B cell (primary cell): ENCODE data around the gene BBOX1. TPM values are rescaled to one million over a fixed set of nuclear protein-coding genes. Genes with fewer than 3 reads are reported as not detected.

Experiments used
- ATAC-seq: fragments of 200-7000 bp; cut with Tn5 transposase; one replicate; pipeline ENCODE4 v1.10.0; 2021; ENCODE audit warnings: low read depth, mild to moderate bottlenecking, moderate number of reproducible peaks, moderate library complexity
- CTCF ChIA-PET: fragments of 350-600 bp; sonication (Branson Sonifier 250); formaldehyde crosslinking; loops from one replicate; lab custom pipeline; 2021; ENCODE audit warnings: antibody characterized with exemption, inconsistent platforms; lab: Charles Lee
- POLR2A ChIA-PET: fragments of 350-600 bp; sonication (Branson Sonifier 250); formaldehyde crosslinking; loops from one replicate; lab custom pipeline; 2021; ENCODE audit warnings: antibody characterized with exemption; lab: Charles Lee
- DNase-seq: peaks from one replicate; pipeline ENCODE4 v3.0.0; 2013
- H2AFZ ChIP-seq: 2 replicates; pipeline ENCODE4 v1.6.1; 2012; ENCODE audit warnings: mild to moderate bottlenecking, low read depth, low read length; ENCODE audit not compliant: insufficient read depth, poor library complexity, severe bottlenecking
- H3K27ac ChIP-seq, 2 donors: 1 replicate in 1 of 2; 2 replicates in 1 of 2; pipeline ENCODE4 v1.5.1; 2012 to 2013; ENCODE audit warnings: low read length in 2 of 2, mild to moderate bottlenecking in 2 of 2, moderate library complexity in 1 of 2
- H3K27me3 ChIP-seq, 4 experiments: fragments of 200-600 bp in 1 of 4; sonication (generic) in 1 of 4; replicated peaks in 1 of 4; 1 replicate in 2 of 4; 2 replicates in 2 of 4; pipeline versions ENCODE4 v1.6.1 to v1.7.0; 2013 to 2016; ENCODE audit warnings: low read length in 3 of 4, mild to moderate bottlenecking in 2 of 4, mixed read lengths in 1 of 4, moderate library complexity in 1 of 4; ENCODE audit not compliant: insufficient read depth in 4 of 4, control insufficient read depth in 3 of 4; ENCODE audit errors: control extremely low read depth in 1 of 4
- H3K36me3 ChIP-seq, 2 experiments: replicated peaks in 1 of 2; 1 replicate in 1 of 2; 2 replicates in 1 of 2; pipeline versions ENCODE4 v1.6.1 to v1.7.1; 2013; ENCODE audit warnings: low read length in 1 of 2; ENCODE audit not compliant: insufficient read depth in 2 of 2, control insufficient read depth in 1 of 2; ENCODE audit errors: control extremely low read depth in 1 of 2, extremely low read depth in 1 of 2
- H3K4me1 ChIP-seq, 2 donors: fragments of 200-600 bp in 1 of 2; sonication (generic) in 1 of 2; 1 replicate in 1 of 2; 2 replicates in 1 of 2; pipeline versions ENCODE4 v1.5.1 to v1.6.1; 2013 to 2017; ENCODE audit warnings: low read length in 2 of 2; ENCODE audit not compliant: control insufficient read depth in 2 of 2, insufficient read depth in 2 of 2
- H3K4me2 ChIP-seq: replicated peaks from 2 replicates; pipeline ENCODE3; 2012; ENCODE audit warnings: mild to moderate bottlenecking, low read depth, low read length; ENCODE audit not compliant: poor library complexity, severe bottlenecking
- H3K4me3 ChIP-seq, 5 experiments: fragments of 200-600 bp in 1 of 5; sonication (generic) in 1 of 5; 1 replicate in 3 of 5; 2 replicates in 2 of 5; pipeline versions ENCODE4 v1.5.1 to v1.7.0; 2011 to 2016; ENCODE audit warnings: low read length in 4 of 5, mild to moderate bottlenecking in 4 of 5, low read depth in 2 of 5, control low read depth in 1 of 5, moderate library complexity in 1 of 5; ENCODE audit not compliant: insufficient read depth in 1 of 5; ENCODE audit errors: control extremely low read depth in 1 of 5, extremely low read depth in 1 of 5
- H3K79me2 ChIP-seq: fragments of 200-600 bp; sonication (generic); one replicate; pipeline ENCODE4 v1.6.0; 2016; ENCODE audit warnings: low read length; ENCODE audit not compliant: control insufficient read depth, insufficient read depth
- H3K9ac ChIP-seq: fragments of 200-600 bp; sonication (generic); 2 replicates; pipeline ENCODE4 v1.6.1; 2017; ENCODE audit warnings: mild to moderate bottlenecking, low read length, moderate library complexity
- H3K9me3 ChIP-seq, 3 donors: one replicate each; pipeline versions ENCODE4 v1.6.1 to v1.7.1; 2013; ENCODE audit warnings: low read length in 2 of 3; ENCODE audit not compliant: control insufficient read depth in 2 of 3, insufficient read depth in 1 of 3; ENCODE audit errors: control extremely low read depth in 1 of 3
- H4K20me1 ChIP-seq: 2 replicates; pipeline ENCODE4 v1.6.0; 2012; ENCODE audit warnings: mild to moderate bottlenecking, low read length; ENCODE audit not compliant: insufficient read depth, control insufficient read depth, poor library complexity, severe bottlenecking
- H3K27ac Mint-ChIP-seq: one replicate; pipeline ENCODE4 v1.8.0; 2021; ENCODE audit warnings: mixed read lengths
- H3K27me3 Mint-ChIP-seq: one replicate; pipeline ENCODE4 v1.8.0; 2021; ENCODE audit warnings: mixed read lengths
- H3K4me1 Mint-ChIP-seq: one replicate; pipeline ENCODE4 v1.8.0; 2021; ENCODE audit warnings: mixed read lengths
- H3K4me3 Mint-ChIP-seq: one replicate; pipeline ENCODE4 v1.8.0; 2021; ENCODE audit warnings: mixed read lengths
- H3K9me3 Mint-ChIP-seq: one replicate; pipeline ENCODE4 v1.8.0; 2022; ENCODE audit warnings: mixed read lengths; ENCODE audit not compliant: insufficient read depth
- EZH2 ChIP-seq: IDR thresholded peaks from 2 replicates; pipeline ENCODE4 v1.6.1; 2012; ENCODE audit warnings: borderline replicate concordance, low read depth, mild to moderate bottlenecking, moderate library complexity, low read length; ENCODE audit not compliant: insufficient read depth, poor library complexity, severe bottlenecking
- WGBS: methylation state at CpG from one replicate; pipeline ENCODE4 v1.1.5; 2013; ENCODE audit warnings: missing lambda C conversion rate; ENCODE audit not compliant: insufficient coverage; 5-methylcytosine and 5-hydroxymethylcytosine counted together
- intact Hi-C: fragments of 100-400 bp; cut with micrococcal nuclease; formaldehyde crosslinking; loops from one replicate; pipeline ENCODE4 v1.10.0; 2022
- polyA plus RNA-seq: library from polyadenylated mRNA; depleted of rRNA; stranded (reverse); fragments of >200 nt; gene quantifications from 2 replicates; pipeline ENCODE4 v1.2.3, GENCODE V29; 2012
- total RNA-seq, 2 donors: library from RNA; stranded (reverse); fragments of 120-200 nt in 1 of 2; gene quantifications; 1 replicate in 1 of 2; 2 replicates in 1 of 2; pipeline versions ENCODE4 v1.2.3 to v1.2.4, GENCODE V29; 2013 to 2022
- TF ChIP-seq, protein P1 (sequence below): fragments of 200-600 bp; IDR thresholded peaks from one replicate; pipeline ENCODE4 v1.8.0; 2022; ENCODE audit warnings: antibody characterized with exemption, mild to moderate bottlenecking

The BBOX1 gene
- total and polyA plus RNA-seq, 2 donors (not counting 1 experiment from before 2014, with no cell fraction given) = not detected

- ChIA-PET CTCF (no interaction called here), POLR2A (no interaction called here)
- Histone ChIP-seq H3K79me2 (no peaks in the 10 kb centered on the region), H3K4me2 (no peak overlapping the region), H4K20me1 (no peaks in the 10 kb centered on the region), H3K36me3 (no peaks in the 10 kb centered on the region), H3K9ac (no peak overlapping the region), H2AFZ (no peak overlapping the region), H3K4me1 (no peaks in the 10 kb centered on the region), H3K27ac (no peak overlapping the region), H3K9me3 (peaks cover 0 to 8% (median 0%) of the 10 kb centered on the region in 3 donors), H3K4me3 (no peak overlapping the region), H3K27me3 (no peaks in the 10 kb centered on the region)
- H3K4me3 Mint-ChIP-seq = no peak overlapping the region
- H3K4me1 Mint-ChIP-seq = no peaks in the 10 kb centered on the region
- 81% methylated on average over 5 of the region's 6 CpGs for WGBS
- ATAC-seq (no peak), DNase-seq (no peak)
- intact Hi-C loops = no loop called here
- TF ChIP-seq, protein P1, sequence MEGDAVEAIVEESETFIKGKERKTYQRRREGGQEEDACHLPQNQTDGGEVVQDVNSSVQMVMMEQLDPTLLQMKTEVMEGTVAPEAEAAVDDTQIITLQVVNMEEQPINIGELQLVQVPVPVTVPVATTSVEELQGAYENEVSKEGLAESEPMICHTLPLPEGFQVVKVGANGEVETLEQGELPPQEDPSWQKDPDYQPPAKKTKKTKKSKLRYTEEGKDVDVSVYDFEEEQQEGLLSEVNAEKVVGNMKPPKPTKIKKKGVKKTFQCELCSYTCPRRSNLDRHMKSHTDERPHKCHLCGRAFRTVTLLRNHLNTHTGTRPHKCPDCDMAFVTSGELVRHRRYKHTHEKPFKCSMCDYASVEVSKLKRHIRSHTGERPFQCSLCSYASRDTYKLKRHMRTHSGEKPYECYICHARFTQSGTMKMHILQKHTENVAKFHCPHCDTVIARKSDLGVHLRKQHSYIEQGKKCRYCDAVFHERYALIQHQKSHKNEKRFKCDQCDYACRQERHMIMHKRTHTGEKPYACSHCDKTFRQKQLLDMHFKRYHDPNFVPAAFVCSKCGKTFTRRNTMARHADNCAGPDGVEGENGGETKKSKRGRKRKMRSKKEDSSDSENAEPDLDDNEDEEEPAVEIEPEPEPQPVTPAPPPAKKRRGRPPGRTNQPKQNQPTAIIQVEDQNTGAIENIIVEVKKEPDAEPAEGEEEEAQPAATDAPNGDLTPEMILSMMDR = no peak
- no peaks in the 10 kb centered on the region for H3K9me3 Mint-ChIP-seq
- H3K27ac Mint-ChIP-seq = no peak overlapping the region
- no peaks in the 10 kb centered on the region for H3K27me3 Mint-ChIP-seq
Measured at GRCh38 chr11:27055065-27055682, 14.6 kb downstream of the BBOX1 start.

GRCh38 chr11:27057091-27057780 lies 16.6 kb downstream of the BBOX1 start:
- H3K27me3 ChIP-seq = no peaks in the 10 kb centered on the region
- no peak overlapping the region for H3K9ac ChIP-seq
- Mint-ChIP-seq H3K4me3 (no peak overlapping the region), H3K4me1 (no peaks in the 10 kb centered on the region), H3K9me3 (no peaks in the 10 kb centered on the region), H3K27me3 (no peaks in the 10 kb centered on the region), H3K27ac (no peak overlapping the region)
- H3K27ac ChIP-seq = no peak overlapping the region
- DNase-seq (no peak), ATAC-seq (no peak)
- intact Hi-C loops = no loop called here
- no peak overlapping the region for H3K4me2 ChIP-seq
- no peak overlapping the region for H3K4me3 ChIP-seq
- ChIA-PET POLR2A (no interaction called here), CTCF (no interaction called here)
- no peaks in the 10 kb centered on the region for H4K20me1 ChIP-seq
- no peaks in the 10 kb centered on the region for H3K79me2 ChIP-seq
- WGBS = no CpG with 5 or more reads among the region's 6 CpGs
- H3K36me3 ChIP-seq = no peaks in the 10 kb centered on the region
- peaks cover 0 to 8% (median 0%) of the 10 kb centered on the region in 3 donors for H3K9me3 ChIP-seq
- TF ChIP-seq EZH2 = no peak
- TF ChIP-seq, protein P1 = no peak
- no peak overlapping the region for H2AFZ ChIP-seq
- no peaks in the 10 kb centered on the region for H3K4me1 ChIP-seq
